ENCODE results near the gene ZNRF1. TPM values are rescaled to one million over a fixed set of nuclear protein-coding genes. Genes with fewer than 3 reads are reported as not detected.

ZNRF1 gene
- total and polyA plus RNA-seq, 2 of the 13 experiments (the other 11 are each of a cell fraction or from before 2014, with no cell fraction given): 43.9 to 58.7 TPM

GRCh38 chr16:74998481-74999218 is at the start of gene ZNRF1 (continued):
- no peak for TF ChIP-seq ZNF362 (CRISPR knock-in tag; IDR thresholded peaks at IDR 0.05; ENCODE audit: borderline replicate concordance)
- TF ChIP-seq NFE2 (CRISPR knock-in tag; IDR thresholded peaks at IDR 0.05): no peak
- no peak for TF ChIP-seq ZNF615 (CRISPR knock-in tag; IDR thresholded peaks at IDR 0.05; ENCODE audit: borderline replicate concordance)
- TF ChIP-seq ZNF337 (CRISPR knock-in tag; IDR thresholded peaks at IDR 0.05; ENCODE audit: borderline replicate concordance, low read depth): no peak
- TF ChIP-seq CREB3 (CRISPR knock-in tag; IDR thresholded peaks at IDR 0.05): no peak; the same call in 1 of the 2 replicates
- 0 out of 2 replicates have a peak, but pooled peaks have one; percentile 19 for TF ChIP-seq FOXO1 (CRISPR knock-in tag; IDR thresholded peaks at IDR 0.05)
- no peak for TF ChIP-seq JUNB (CRISPR knock-in tag; IDR thresholded peaks at IDR 0.05; ENCODE audit: borderline replicate concordance)
- TF ChIP-seq HNRNPK (IDR thresholded peaks at IDR 0.05; ENCODE audit: low read depth, low read length, poor library complexity, severe bottlenecking): no peak
- TF ChIP-seq PHF5A (CRISPR knock-in tag; IDR thresholded peaks at IDR 0.05; ENCODE audit: low read depth, unreplicated experiment): no peak
- TF ChIP-seq ETS1 (CRISPR knock-in tag; IDR thresholded peaks at IDR 0.05): no peak
- no peak for TF ChIP-seq ZNF414 (CRISPR knock-in tag; IDR thresholded peaks at IDR 0.05)
- no peak for TF ChIP-seq SOX6 (IDR thresholded peaks at IDR 0.05)
- TF ChIP-seq SOX6 (CRISPR knock-in tag; IDR thresholded peaks at IDR 0.05): 0 out of 2 replicates have a peak, but pooled peaks have one; percentile 34
- peak; percentile 59 for TF ChIP-seq SMC3 (IDR thresholded peaks at IDR 0.05; ENCODE audit: low read length)
- peak; percentile 42; the same call in 1 of the 2 replicates for TF ChIP-seq ZIK1 (CRISPR knock-in tag; IDR thresholded peaks at IDR 0.05; ENCODE audit: borderline replicate concordance, low read depth)
- TF ChIP-seq ZNF704 (CRISPR knock-in tag; IDR thresholded peaks at IDR 0.05; ENCODE audit: borderline replicate concordance): no peak
- no peak for TF ChIP-seq SMAD3 (CRISPR knock-in tag; IDR thresholded peaks at IDR 0.05)
- peak; percentile 53 for TF ChIP-seq THAP11 (CRISPR knock-in tag; IDR thresholded peaks at IDR 0.05)
- TF ChIP-seq GLMP (CRISPR knock-in tag; IDR thresholded peaks at IDR 0.05; ENCODE audit: borderline replicate concordance): no peak

Data from HepG2 (cell line).